Measurements from ENCODE around the gene SLC22A25. TPM values are rescaled to one million over a fixed set of nuclear protein-coding genes. Genes with fewer than 3 reads are reported as not detected.

SLC22A25 gene
- total and polyA plus RNA-seq, 2 of the 13 experiments (the other 11 are each of a cell fraction or from before 2014, with no cell fraction given) = 0.18 to 0.42 TPM

GRCh38 chr11:63229815-63230214 lies 13.6 kb downstream of the SLC22A25 start (continued):
- TF ChIP-seq, protein P1, sequence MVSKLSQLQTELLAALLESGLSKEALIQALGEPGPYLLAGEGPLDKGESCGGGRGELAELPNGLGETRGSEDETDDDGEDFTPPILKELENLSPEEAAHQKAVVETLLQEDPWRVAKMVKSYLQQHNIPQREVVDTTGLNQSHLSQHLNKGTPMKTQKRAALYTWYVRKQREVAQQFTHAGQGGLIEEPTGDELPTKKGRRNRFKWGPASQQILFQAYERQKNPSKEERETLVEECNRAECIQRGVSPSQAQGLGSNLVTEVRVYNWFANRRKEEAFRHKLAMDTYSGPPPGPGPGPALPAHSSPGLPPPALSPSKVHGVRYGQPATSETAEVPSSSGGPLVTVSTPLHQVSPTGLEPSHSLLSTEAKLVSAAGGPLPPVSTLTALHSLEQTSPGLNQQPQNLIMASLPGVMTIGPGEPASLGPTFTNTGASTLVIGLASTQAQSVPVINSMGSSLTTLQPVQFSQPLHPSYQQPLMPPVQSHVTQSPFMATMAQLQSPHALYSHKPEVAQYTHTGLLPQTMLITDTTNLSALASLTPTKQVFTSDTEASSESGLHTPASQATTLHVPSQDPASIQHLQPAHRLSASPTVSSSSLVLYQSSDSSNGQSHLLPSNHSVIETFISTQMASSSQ (IDR thresholded peaks at IDR 0.05; ENCODE audit: low read depth) = no peak
- TF ChIP-seq, protein P1 (CRISPR knock-in tag; IDR thresholded peaks at IDR 0.05; ENCODE audit: borderline replicate concordance) = no peak
- TF ChIP-seq ARNTL (CRISPR knock-in tag; IDR thresholded peaks at IDR 0.05) (no peak), MIXL1 (CRISPR knock-in tag; IDR thresholded peaks at IDR 0.05) (0 out of 2 replicates have a peak, but pooled peaks have one; percentile 19), GLMP (CRISPR knock-in tag; IDR thresholded peaks at IDR 0.05; ENCODE audit: borderline replicate concordance) (no peak), ATF4 (CRISPR knock-in tag; IDR thresholded peaks at IDR 0.05) (no peak), RXRB (CRISPR knock-in tag; IDR thresholded peaks at IDR 0.05; ENCODE audit: borderline replicate concordance) (peak; percentile 31), ZNF331 (CRISPR knock-in tag; IDR thresholded peaks at IDR 0.05) (no peak), ZFP41 (CRISPR knock-in tag; IDR thresholded peaks at IDR 0.05; ENCODE audit: borderline replicate concordance) (no peak), ZFAT (CRISPR knock-in tag; conservative IDR thresholded peaks at IDR 0.05) (no peak), FOSL1 (CRISPR knock-in tag; IDR thresholded peaks at IDR 0.05; ENCODE audit: borderline replicate concordance) (no peak), ZNF142 (CRISPR knock-in tag; IDR thresholded peaks at IDR 0.05) (no peak), FIP1L1 (IDR thresholded peaks at IDR 0.05; ENCODE audit: borderline replicate concordance, insufficient read depth, low read depth, low read length) (no peak), MYC (CRISPR knock-in tag; IDR thresholded peaks at IDR 0.05; ENCODE audit: borderline replicate concordance) (no peak)
- TF ChIP-seq, protein P2, sequence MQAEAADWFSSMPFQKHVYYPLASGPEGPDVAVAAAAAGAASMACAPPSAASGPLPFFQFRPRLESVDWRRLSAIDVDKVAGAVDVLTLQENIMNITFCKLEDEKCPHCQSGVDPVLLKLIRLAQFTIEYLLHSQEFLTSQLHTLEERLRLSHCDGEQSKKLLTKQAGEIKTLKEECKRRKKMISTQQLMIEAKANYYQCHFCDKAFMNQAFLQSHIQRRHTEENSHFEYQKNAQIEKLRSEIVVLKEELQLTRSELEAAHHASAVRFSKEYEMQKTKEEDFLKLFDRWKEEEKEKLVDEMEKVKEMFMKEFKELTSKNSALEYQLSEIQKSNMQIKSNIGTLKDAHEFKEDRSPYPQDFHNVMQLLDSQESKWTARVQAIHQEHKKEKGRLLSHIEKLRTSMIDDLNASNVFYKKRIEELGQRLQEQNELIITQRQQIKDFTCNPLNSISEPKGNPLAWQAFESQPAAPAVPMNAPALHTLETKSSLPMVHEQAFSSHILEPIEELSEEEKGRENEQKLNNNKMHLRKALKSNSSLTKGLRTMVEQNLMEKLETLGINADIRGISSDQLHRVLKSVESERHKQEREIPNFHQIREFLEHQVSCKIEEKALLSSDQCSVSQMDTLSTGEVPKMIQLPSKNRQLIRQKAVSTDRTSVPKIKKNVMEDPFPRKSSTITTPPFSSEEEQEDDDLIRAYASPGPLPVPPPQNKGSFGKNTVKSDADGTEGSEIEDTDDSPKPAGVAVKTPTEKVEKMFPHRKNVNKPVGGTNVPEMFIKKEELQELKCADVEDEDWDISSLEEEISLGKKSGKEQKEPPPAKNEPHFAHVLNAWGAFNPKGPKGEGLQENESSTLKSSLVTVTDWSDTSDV (CRISPR knock-in tag; IDR thresholded peaks at IDR 0.05) = no peak

All from HepG2 (cell line).